ENCODE data around the gene ATP11B. TPM values are rescaled to one million over a fixed set of nuclear protein-coding genes. Genes with fewer than 3 reads are reported as not detected.
A peak's percentile ranks its signal among the peaks of the same experiment; 100 is the strongest.
"Not testable (repeated sequence)": the region's sequence is repeated elsewhere in the genome, so short reads cannot be mapped to it uniquely, and the experiment has no call there.

The ATP11B gene
- total RNA-seq, 4 donors from 2014 or later, result 117 to 219 (median 134) TPM

- intact Hi-C loops (cut with DNase I; ENCODE audit: low total_unique reads), result no loop called here
- Histone ChIP-seq H3K9me3 (no peaks in the 10 kb centered on the region), H3K4me1 (peaks cover 0 to 53% (median 19%) of the 10 kb centered on the region in 4 donors), H3K36me3 (no peaks in the 10 kb centered on the region), H3K27me3 (no peaks in the 10 kb centered on the region), H3K4me3 (no peak overlapping the region), H3K27ac (no peak overlapping the region)
- DNase-seq, result no peak
- TF ChIP-seq POLR2A (IDR thresholded peaks at IDR 0.05), result no peak
- TF ChIP-seq EP300 (IDR thresholded peaks at IDR 0.05; ENCODE audit: low read depth), result no peak
- no peak for TF ChIP-seq POLR2AphosphoS5 (IDR thresholded peaks at IDR 0.05)
- TF ChIP-seq, protein P1, sequence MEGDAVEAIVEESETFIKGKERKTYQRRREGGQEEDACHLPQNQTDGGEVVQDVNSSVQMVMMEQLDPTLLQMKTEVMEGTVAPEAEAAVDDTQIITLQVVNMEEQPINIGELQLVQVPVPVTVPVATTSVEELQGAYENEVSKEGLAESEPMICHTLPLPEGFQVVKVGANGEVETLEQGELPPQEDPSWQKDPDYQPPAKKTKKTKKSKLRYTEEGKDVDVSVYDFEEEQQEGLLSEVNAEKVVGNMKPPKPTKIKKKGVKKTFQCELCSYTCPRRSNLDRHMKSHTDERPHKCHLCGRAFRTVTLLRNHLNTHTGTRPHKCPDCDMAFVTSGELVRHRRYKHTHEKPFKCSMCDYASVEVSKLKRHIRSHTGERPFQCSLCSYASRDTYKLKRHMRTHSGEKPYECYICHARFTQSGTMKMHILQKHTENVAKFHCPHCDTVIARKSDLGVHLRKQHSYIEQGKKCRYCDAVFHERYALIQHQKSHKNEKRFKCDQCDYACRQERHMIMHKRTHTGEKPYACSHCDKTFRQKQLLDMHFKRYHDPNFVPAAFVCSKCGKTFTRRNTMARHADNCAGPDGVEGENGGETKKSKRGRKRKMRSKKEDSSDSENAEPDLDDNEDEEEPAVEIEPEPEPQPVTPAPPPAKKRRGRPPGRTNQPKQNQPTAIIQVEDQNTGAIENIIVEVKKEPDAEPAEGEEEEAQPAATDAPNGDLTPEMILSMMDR (IDR thresholded peaks at IDR 0.05), result no peak
- 83% methylated on average over 4 of the region's 4 CpGs; no CpG with 5 or more reads in 1 of the 2 donors for WGBS, 2 donors (ENCODE audit: low coverage in 1 of 2)
- in situ Hi-C loops (cut with MboI; ENCODE audit: low pct_ligation_motif_present in 1 of 4, low pct_unique_long_range_greater_than_20kb in 1 of 4, low sequenced_read_pairs in 3 of 4), result no loop called here
Measured at GRCh38 chr3:182814419-182815062, 21.2 kb downstream of the ATP11B start.

DNA sequence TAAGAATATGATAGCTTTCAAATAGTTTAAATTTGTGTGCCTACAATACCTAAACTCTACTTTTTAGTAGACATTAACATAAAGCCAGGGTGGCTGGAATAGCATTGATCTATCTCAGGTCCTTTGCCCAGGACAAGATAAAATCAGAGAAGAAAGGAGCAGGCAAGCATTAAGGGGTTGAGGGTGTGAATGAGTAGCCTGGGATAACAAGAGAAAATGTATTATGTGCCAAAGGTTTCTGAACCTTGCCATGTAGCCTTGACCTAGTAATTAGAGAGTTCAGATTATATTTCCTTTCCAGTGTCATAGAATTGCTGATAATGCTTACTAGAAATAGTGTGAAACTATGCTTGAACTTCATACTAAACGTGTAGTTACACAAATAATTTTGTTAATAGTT lies 22.9 kb downstream of the ATP11B start:
- H3K9me3 ChIP-seq, result no peaks in the 10 kb centered on the region
- in situ Hi-C loops (cut with MboI; ENCODE audit: low pct_ligation_motif_present in 1 of 4, low pct_unique_long_range_greater_than_20kb in 1 of 4, low sequenced_read_pairs in 3 of 4), result no loop called here
- H3K4me1 ChIP-seq, result peaks cover 0 to 60% (median 22%) of the 10 kb centered on the region in 4 donors
- H3K4me3 ChIP-seq, result no peak overlapping the region
- WGBS, 2 donors (ENCODE audit: low coverage in 1 of 2), result 42 to 43% methylated on average over 1 of the region's 1 CpG
- no peak overlapping the region for H3K27ac ChIP-seq
- H3K36me3 ChIP-seq, result peaks cover 0 to 10% (median 0%) of the 10 kb centered on the region in 4 donors
- no peaks in the 10 kb centered on the region for H3K27me3 ChIP-seq
- TF ChIP-seq POLR2AphosphoS5 (IDR thresholded peaks at IDR 0.05), result no peak
- no peak for TF ChIP-seq POLR2A (IDR thresholded peaks at IDR 0.05)
- TF ChIP-seq, protein P1 (IDR thresholded peaks at IDR 0.05), result no peak
- no peak for TF ChIP-seq EP300 (IDR thresholded peaks at IDR 0.05; ENCODE audit: low read depth)
- DNase-seq, result no peak
- intact Hi-C loops (cut with DNase I; ENCODE audit: low total_unique reads), result no loop called here

GRCh38 chr3:182818296-182818978 lies 25.1 kb downstream of the ATP11B start:
- no peaks in the 10 kb centered on the region for H3K9me3 ChIP-seq
- no peak overlapping the region for H3K27ac ChIP-seq
- H3K27me3 ChIP-seq, result no peaks in the 10 kb centered on the region
- DNase-seq, result no peak
- intact Hi-C loops (cut with DNase I; ENCODE audit: low total_unique reads) (no loop called here), in situ Hi-C loops (cut with MboI; ENCODE audit: low pct_ligation_motif_present in 1 of 4, low pct_unique_long_range_greater_than_20kb in 1 of 4, low sequenced_read_pairs in 3 of 4) (no loop called here)
- H3K4me1 ChIP-seq, result peaks cover 0 to 56% (median 22%) of the 10 kb centered on the region in 4 donors
- peaks cover 0 to 11% (median 0%) of the 10 kb centered on the region in 4 donors for H3K36me3 ChIP-seq
- 92 to 95% methylated on average over 4 of the region's 4 CpGs for WGBS, 2 donors (ENCODE audit: low coverage in 1 of 2)
- no peak overlapping the region for H3K4me3 ChIP-seq
- no peak for TF ChIP-seq POLR2A (IDR thresholded peaks at IDR 0.05)
- TF ChIP-seq POLR2AphosphoS5 (IDR thresholded peaks at IDR 0.05), result no peak
- TF ChIP-seq, protein P1 (IDR thresholded peaks at IDR 0.05), result no peak
- TF ChIP-seq EP300 (IDR thresholded peaks at IDR 0.05; ENCODE audit: low read depth), result no peak

- DNase-seq, result peak; percentile 52
- no peak for TF ChIP-seq EP300 (IDR thresholded peaks at IDR 0.05; ENCODE audit: low read depth)
- TF ChIP-seq POLR2AphosphoS5 (IDR thresholded peaks at IDR 0.05), result no peak
- TF ChIP-seq POLR2A (IDR thresholded peaks at IDR 0.05), result no peak
- TF ChIP-seq, protein P1 (IDR thresholded peaks at IDR 0.05), result no peak
- WGBS, 2 donors (ENCODE audit: low coverage in 1 of 2), result 71 to 74% methylated on average over 2 to 4 of the region's 4 CpGs
- in situ Hi-C loops (cut with MboI; ENCODE audit: low pct_ligation_motif_present in 1 of 4, low pct_unique_long_range_greater_than_20kb in 1 of 4, low sequenced_read_pairs in 3 of 4) (no loop called here), intact Hi-C loops (cut with DNase I; ENCODE audit: low total_unique reads) (no loop called here)
- no peak overlapping the region for H3K4me3 ChIP-seq
- peaks cover 0 to 68% (median 14%) of the 10 kb centered on the region in 4 donors for H3K4me1 ChIP-seq
- peaks cover 0 to 11% (median 0%) of the 10 kb centered on the region in 4 donors for H3K36me3 ChIP-seq
- peak overlapping the region; percentile 58 to 74 (median 74) for H3K27ac ChIP-seq
- no peaks in the 10 kb centered on the region for H3K9me3 ChIP-seq
- no peaks in the 10 kb centered on the region for H3K27me3 ChIP-seq
Measured at GRCh38 chr3:182821221-182821981, 28.1 kb downstream of the ATP11B start.

- in situ Hi-C loops (cut with MboI; ENCODE audit: low pct_ligation_motif_present in 1 of 4, low pct_unique_long_range_greater_than_20kb in 1 of 4, low sequenced_read_pairs in 3 of 4); H3K9me3 ChIP-seq; H3K27me3 ChIP-seq; H3K4me3 ChIP-seq; intact Hi-C loops (cut with DNase I; ENCODE audit: low total_unique reads); DNase-seq: not testable (repeated sequence)
- H3K4me1 ChIP-seq, result peaks cover 0 to 64% (median 14%) of the 10 kb centered on the region in 4 donors
- WGBS, 2 donors (ENCODE audit: low coverage in 1 of 2), result 80 to 88% methylated on average over 2 to 5 of the region's 5 CpGs
- H3K36me3 ChIP-seq, result peaks cover 0 to 11% (median 0%) of the 10 kb centered on the region in 4 donors
- peak overlapping the region; percentile 58 to 74 (median 74) for H3K27ac ChIP-seq
Measured at GRCh38 chr3:182822260-182822659, 29.0 kb downstream of the ATP11B start.

Data from transverse colon (tissue), 4 donors.